PC-3 (cell line): Measurements from ENCODE around the gene DPYSL3. TPM values are rescaled to one million over a fixed set of nuclear protein-coding genes. Genes with fewer than 3 reads are reported as not detected.

Experiments used
- ATAC-seq: fragments of 200-7000 bp; cut with Tn5 transposase; 2 replicates; pipeline ENCODE4 v1.9.1; 2020; ENCODE audit warnings: mild to moderate bottlenecking, moderate library complexity
- BruUV-seq: library from RNA; stranded (reverse); fragments of 400-500 nt; replicated peaks from 2 replicates; lab custom pipeline; 2021; lab: Mats Ljungman, UMichigan
- CTCF ChIA-PET: fragments of 300-600 bp; sonication (Branson Sonifier 250); formaldehyde crosslinking; loops from one replicate; lab custom pipeline; 2022; ENCODE audit warnings: antibody characterized with exemption; lab: Charles Lee
- POLR2A ChIA-PET: fragments of 300-600 bp; sonication (Branson Sonifier 250); formaldehyde crosslinking; loops from one replicate; lab custom pipeline; 2022; ENCODE audit warnings: antibody characterized with exemption; ENCODE audit not compliant: unreplicated experiment; lab: Charles Lee
- DNase-seq: peaks from one replicate; pipeline ENCODE4 v3.0.0-alpha.2; 2015
- H2AFZ ChIP-seq: fragments of 300-600 bp; sonication (generic); 2 replicates; pipeline ENCODE4 v1.6.0; 2016; ENCODE audit warnings: antibody characterized with exemption, low read length
- H3F3A ChIP-seq: fragments of 300-600 bp; sonication (generic); one replicate; pipeline ENCODE4 v1.6.0; 2017; ENCODE audit warnings: antibody characterized with exemption, low read length, control low read depth, mild to moderate bottlenecking; ENCODE audit not compliant: unreplicated experiment
- H3K27ac ChIP-seq: fragments of 300-600 bp; sonication (generic); 2 replicates; pipeline ENCODE4 v1.5.1; 2016; ENCODE audit warnings: mild to moderate bottlenecking, low read length
- H3K27me3 ChIP-seq: fragments of 300-600 bp; sonication (generic); 2 replicates; pipeline ENCODE4 v1.6.1; 2016; ENCODE audit warnings: low read length, mixed read lengths
- H3K36me3 ChIP-seq: fragments of 300-600 bp; sonication (generic); 2 replicates; pipeline ENCODE4 v1.6.1; 2016; ENCODE audit warnings: low read depth, mixed run types, low read length, mixed read lengths
- H3K4me1 ChIP-seq: fragments of 300-600 bp; sonication (generic); 2 replicates; pipeline ENCODE4 v1.5.1; 2016; ENCODE audit warnings: low read length; ENCODE audit not compliant: insufficient read depth
- H3K4me2 ChIP-seq: fragments of 300-600 bp; sonication (generic); 2 replicates; pipeline ENCODE4 v1.6.0; 2016; ENCODE audit warnings: low read length
- H3K4me3 ChIP-seq: fragments of 300-600 bp; sonication (generic); 2 replicates; pipeline ENCODE4 v1.5.1; 2016; ENCODE audit warnings: mild to moderate bottlenecking, low read length, mixed read lengths
- H3K79me2 ChIP-seq: fragments of 300-600 bp; sonication (generic); 2 replicates; pipeline ENCODE4 v1.6.1; 2017; ENCODE audit warnings: low read length, mixed read lengths
- H3K9ac ChIP-seq: fragments of 300-600 bp; sonication (generic); 2 replicates; pipeline ENCODE4 v1.6.0; 2016; ENCODE audit warnings: mild to moderate bottlenecking, low read length
- H3K9me2 ChIP-seq: fragments of 300-600 bp; sonication (generic); replicated peaks from 2 replicates; pipeline ENCODE4 v1.6.1; 2016; ENCODE audit warnings: mixed run types, low read length, mixed read lengths
- H3K9me3 ChIP-seq: fragments of 300-600 bp; sonication (generic); 2 replicates; pipeline ENCODE4 v1.6.1; 2016; ENCODE audit warnings: low read length, mixed read lengths
- H4K20me1 ChIP-seq: fragments of 300-600 bp; sonication (generic); 2 replicates; pipeline ENCODE4 v1.6.1; 2016; ENCODE audit warnings: low read length, mixed read lengths
- CTCF ChIP-seq: fragments of 300-600 bp; sonication (generic); conservative IDR thresholded peaks from 2 replicates; pipeline ENCODE4 v1.5.1; 2017; ENCODE audit warnings: antibody characterized with exemption, low read depth, mild to moderate bottlenecking, low read length
- EZH2 ChIP-seq: fragments of 300-600 bp; sonication (generic); IDR thresholded peaks from one replicate; pipeline ENCODE4 v1.6.1; 2017; ENCODE audit warnings: antibody characterized with exemption, mild to moderate bottlenecking, low read length; ENCODE audit not compliant: unreplicated experiment
- EZH2phosphoT487 ChIP-seq: fragments of 300-600 bp; sonication (generic); IDR thresholded peaks from 2 replicates; pipeline ENCODE4 v1.6.1; 2018; ENCODE audit warnings: mild to moderate bottlenecking, antibody characterized with exemption, low read length, borderline replicate concordance
- intact Hi-C: fragments of 100-400 bp; cut with micrococcal nuclease; formaldehyde crosslinking; loops from 2 replicates; pipeline ENCODE4 v1.9.0; 2023
- total RNA-seq: library from RNA; depleted of rRNA; stranded (reverse); fragments of >200 nt; gene quantifications from 2 replicates; pipeline ENCODE4 v1.2.3, GENCODE V29; 2014

The DPYSL3 gene
- total RNA-seq, 1 experiment from 2014 or later = 20.6 TPM

- ATAC-seq (no peak), DNase-seq (no peak)
- no peak overlapping the region for H3K4me2 ChIP-seq
- H3K9me3 ChIP-seq = no peaks in the 10 kb centered on the region
- H3F3A ChIP-seq = no peaks in the 10 kb centered on the region
- no peaks in the 10 kb centered on the region for H3K27me3 ChIP-seq
- no peak overlapping the region for H2AFZ ChIP-seq
- H3K4me1 ChIP-seq = no peaks in the 10 kb centered on the region
- no peak overlapping the region for H3K4me3 ChIP-seq
- ChIA-PET POLR2A (no interaction called here), CTCF (no interaction called here)
- intact Hi-C loops = no loop called here
- H3K9me2 ChIP-seq = no peaks in the 10 kb centered on the region
- no peaks in the 10 kb centered on the region for H3K36me3 ChIP-seq
- H3K79me2 ChIP-seq = no peaks in the 10 kb centered on the region
- TF ChIP-seq CTCF (no peak), EZH2 (no peak), EZH2phosphoT487 (no peak)
- H3K9ac ChIP-seq = no peak overlapping the region
- no peaks in the 10 kb centered on the region for H4K20me1 ChIP-seq
- no TSS peak for BruUV-seq
- H3K27ac ChIP-seq = no peak overlapping the region
These were observed 18.9 kb downstream of the DPYSL3 start for GRCh38 chr5:147490989-147491388.

GRCh38 chr5:147487031-147487750, 22.7 kb downstream of the DPYSL3 start:
- H3K36me3 ChIP-seq = no peaks in the 10 kb centered on the region
- no peak for DNase-seq
- TF ChIP-seq EZH2phosphoT487 = no peak
- no peak for TF ChIP-seq CTCF
- no peak for TF ChIP-seq EZH2
- H3K27ac ChIP-seq = no peak overlapping the region
- H3K9ac ChIP-seq = no peak overlapping the region
- no peaks in the 10 kb centered on the region for H3K9me2 ChIP-seq
- intact Hi-C loops = no loop called here
- no peak for ATAC-seq
- no peak overlapping the region for H3K4me2 ChIP-seq
- H3K4me1 ChIP-seq = peaks cover 4% of the 10 kb centered on the region; the same call in 1 of the 2 replicates
- BruUV-seq = no TSS peak
- H3K9me3 ChIP-seq = no peaks in the 10 kb centered on the region
- H3F3A ChIP-seq = no peaks in the 10 kb centered on the region
- H3K4me3 ChIP-seq = no peak overlapping the region
- no peak overlapping the region for H2AFZ ChIP-seq
- ChIA-PET POLR2A (no interaction called here), CTCF (no interaction called here)
- no peaks in the 10 kb centered on the region for H4K20me1 ChIP-seq
- no peaks in the 10 kb centered on the region for H3K27me3 ChIP-seq
- H3K79me2 ChIP-seq = no peaks in the 10 kb centered on the region

- no peak overlapping the region for H3K9ac ChIP-seq
- H3F3A ChIP-seq = no peaks in the 10 kb centered on the region
- intact Hi-C loops = no loop called here
- no peak for TF ChIP-seq EZH2
- no peak for TF ChIP-seq EZH2phosphoT487
- no peak for TF ChIP-seq CTCF
- no peaks in the 10 kb centered on the region for H4K20me1 ChIP-seq
- no peaks in the 10 kb centered on the region for H3K79me2 ChIP-seq
- no peaks in the 10 kb centered on the region for H3K27me3 ChIP-seq
- no peaks in the 10 kb centered on the region for H3K9me3 ChIP-seq
- H3K9me2 ChIP-seq = no peaks in the 10 kb centered on the region
- CTCF ChIA-PET = interaction anchor here (0.7 kb wide), 1 partner anchor 24 kb away, joined by 3 read pairs; the partner anchor contains the start of gene DPYSL3
- no peak overlapping the region for H3K4me2 ChIP-seq
- no peak overlapping the region for H3K4me3 ChIP-seq
- POLR2A ChIA-PET = no interaction called here
- H3K36me3 ChIP-seq = no peaks in the 10 kb centered on the region
- peaks cover 4% of the 10 kb centered on the region; the same call in 1 of the 2 replicates for H3K4me1 ChIP-seq
- ATAC-seq (no peak), DNase-seq (no peak)
- H2AFZ ChIP-seq = no peak overlapping the region
- BruUV-seq = no TSS peak
- H3K27ac ChIP-seq = no peak overlapping the region
These were observed 24.1 kb downstream of the DPYSL3 start for GRCh38 chr5:147485814-147486213.
